Effector memory CD4-positive, alpha-beta T cell (primary cell): ENCODE data around the gene CNOT6.
"Not testable (repeated sequence)": the region's sequence is repeated elsewhere in the genome, so short reads cannot be mapped to it uniquely, and the experiment has no call there.

Experiments
- DNase-seq, 3 donors: peaks; one replicate each; pipeline ENCODE4 v3.0.0-alpha.2; 2020
- H3K27ac ChIP-seq: 2 replicates; pipeline ENCODE4 v1.7.0; 2013; ENCODE audit warnings: mild to moderate bottlenecking, low read length, moderate library complexity; ENCODE audit not compliant: insufficient read depth, poor library complexity, severe bottlenecking
- H3K27me3 ChIP-seq: replicated peaks from 2 replicates; pipeline ENCODE4 v1.7.0; 2013; ENCODE audit warnings: mild to moderate bottlenecking, low read length; ENCODE audit not compliant: insufficient read depth, control insufficient read depth, poor library complexity, severe bottlenecking
- H3K36me3 ChIP-seq: 2 replicates; pipeline ENCODE4 v1.7.0; 2013; ENCODE audit warnings: mild to moderate bottlenecking, low read length, moderate library complexity; ENCODE audit not compliant: control insufficient read depth, insufficient read depth
- H3K4me1 ChIP-seq: 2 replicates; pipeline ENCODE4 v1.7.0; 2013; ENCODE audit warnings: low read length, mild to moderate bottlenecking; ENCODE audit not compliant: control insufficient read depth, insufficient read depth, poor library complexity, severe bottlenecking
- H3K4me3 ChIP-seq: 2 replicates; pipeline ENCODE4 v1.7.0; 2013; ENCODE audit warnings: low read length, low read depth, mild to moderate bottlenecking; ENCODE audit not compliant: insufficient read depth, poor library complexity, severe bottlenecking
- H3K9me3 ChIP-seq: 2 replicates; pipeline ENCODE4 v1.7.0; 2013; ENCODE audit warnings: mild to moderate bottlenecking, low read length, moderate library complexity; ENCODE audit not compliant: control insufficient read depth

CNOT6 gene

GRCh38 chr5:180526269-180526668 is 32.1 kb downstream of the CNOT6 start:
- H3K27me3 ChIP-seq, result no peaks in the 10 kb centered on the region
- DNase-seq, result no peak
- H3K4me1 ChIP-seq, result no peaks in the 10 kb centered on the region
- H3K36me3 ChIP-seq, result peaks cover 3% of the 10 kb centered on the region
- H3K9me3 ChIP-seq, result no peaks in the 10 kb centered on the region
- no peak overlapping the region for H3K27ac ChIP-seq
- H3K4me3 ChIP-seq, result no peak overlapping the region

- DNase-seq, result no peak
- Histone ChIP-seq H3K27ac (no peak overlapping the region), H3K36me3 (peaks cover 3% of the 10 kb centered on the region), H3K4me1 (no peaks in the 10 kb centered on the region), H3K4me3 (no peak overlapping the region), H3K27me3 (no peaks in the 10 kb centered on the region), H3K9me3 (no peaks in the 10 kb centered on the region)
Measured at GRCh38 chr5:180527659-180528058, 33.5 kb downstream of the CNOT6 start.

- not testable (repeated sequence) for H3K9me3 ChIP-seq, H3K4me1 ChIP-seq, H3K36me3 ChIP-seq, DNase-seq, H3K27ac ChIP-seq, H3K27me3 ChIP-seq, H3K4me3 ChIP-seq
Measured at GRCh38 chr5:180531036-180531585, 36.9 kb downstream of the CNOT6 start.

DNA sequence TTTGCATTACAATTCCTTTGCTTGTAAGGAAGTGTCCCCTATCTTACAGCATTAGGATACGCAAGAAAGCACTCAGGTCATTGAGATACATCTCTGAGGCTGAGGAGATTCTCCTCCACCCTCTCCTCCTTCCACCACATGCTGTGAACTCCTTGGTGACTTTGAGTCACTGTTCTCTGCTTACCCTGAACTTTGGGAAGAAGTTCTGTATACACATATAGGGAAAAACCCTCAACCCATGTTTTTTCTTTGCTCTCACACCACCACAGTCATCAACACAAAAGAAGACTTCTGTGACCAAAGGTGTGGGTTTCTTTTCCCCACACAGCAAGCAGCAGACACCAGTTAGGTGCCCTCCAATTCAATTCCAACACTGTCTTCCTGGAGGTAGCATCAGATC is 38.1 kb downstream of the CNOT6 start:
- H3K27ac ChIP-seq, result no peak overlapping the region
- H3K4me1 ChIP-seq, result no peaks in the 10 kb centered on the region
- DNase-seq, result no peak
- H3K4me3 ChIP-seq, result no peak overlapping the region
- no peaks in the 10 kb centered on the region for H3K27me3 ChIP-seq
- peaks cover 3% of the 10 kb centered on the region for H3K36me3 ChIP-seq
- H3K9me3 ChIP-seq, result no peaks in the 10 kb centered on the region

DNA sequence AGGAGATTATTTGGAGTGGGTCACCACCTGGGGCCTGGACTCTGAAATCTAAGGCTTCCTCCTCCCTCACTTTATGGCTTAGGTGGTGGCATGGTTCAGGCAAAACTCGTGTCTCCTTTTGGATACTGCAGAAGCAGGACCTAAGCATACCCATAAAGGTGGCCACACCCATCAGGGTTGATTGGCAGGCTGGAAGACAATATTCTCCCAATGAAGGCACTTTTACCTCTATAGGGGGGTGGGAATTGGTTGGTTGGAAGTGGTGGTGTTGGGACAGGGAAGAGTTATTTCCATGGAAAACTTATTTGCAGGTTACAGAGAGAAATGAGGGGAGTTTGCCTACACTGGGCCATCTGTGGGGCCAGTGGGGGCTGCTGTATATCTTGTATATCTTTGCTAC is 39.7 kb downstream of the CNOT6 start:
- Histone ChIP-seq H3K9me3 (no peaks in the 10 kb centered on the region), H3K36me3 (no peaks in the 10 kb centered on the region), H3K4me3 (no peak overlapping the region), H3K27ac (no peak overlapping the region), H3K4me1 (no peaks in the 10 kb centered on the region), H3K27me3 (no peaks in the 10 kb centered on the region)
- DNase-seq, result no peak

DNA sequence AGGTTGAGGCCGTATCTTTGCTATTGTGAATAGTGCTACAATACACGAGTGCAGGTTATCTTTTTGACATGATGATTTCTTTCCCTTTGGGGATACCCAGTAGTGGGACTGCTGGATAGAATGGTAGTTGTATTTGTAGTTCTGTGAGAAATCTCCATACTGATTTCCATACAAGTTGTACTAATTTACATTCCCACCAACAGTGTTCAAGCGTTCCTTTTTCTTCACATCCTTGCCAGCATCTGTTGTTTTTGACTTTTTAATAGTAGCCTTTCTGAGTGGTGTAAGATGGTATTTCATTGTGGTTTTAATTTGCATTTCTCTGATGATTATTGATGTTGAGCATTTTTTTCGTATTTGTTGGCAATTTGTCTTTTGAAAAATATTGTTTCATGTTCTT is 41.4 kb downstream of the CNOT6 start:
- no peak for DNase-seq
- Histone ChIP-seq H3K4me1 (no peaks in the 10 kb centered on the region), H3K9me3 (no peaks in the 10 kb centered on the region), H3K27ac (no peak overlapping the region), H3K27me3 (no peaks in the 10 kb centered on the region), H3K4me3 (no peak overlapping the region), H3K36me3 (no peaks in the 10 kb centered on the region)

- Histone ChIP-seq H3K36me3 (peaks cover 7% of the 10 kb centered on the region), H3K4me1 (no peaks in the 10 kb centered on the region), H3K27me3 (no peaks in the 10 kb centered on the region), H3K9me3 (no peaks in the 10 kb centered on the region), H3K27ac (no peak overlapping the region), H3K4me3 (no peak overlapping the region)
- DNase-seq, result no peak
Measured at GRCh38 chr5:180540050-180540694, 46.0 kb downstream of the CNOT6 start.

- Histone ChIP-seq H3K4me3 (no peak overlapping the region), H3K27me3 (no peaks in the 10 kb centered on the region), H3K27ac (no peak overlapping the region), H3K9me3 (no peaks in the 10 kb centered on the region), H3K36me3 (peaks cover 11% of the 10 kb centered on the region), H3K4me1 (no peaks in the 10 kb centered on the region)
- DNase-seq, result no peak
Measured at GRCh38 chr5:180541710-180542109, 47.5 kb downstream of the CNOT6 start.

- DNase-seq, result no peak
- Histone ChIP-seq H3K4me3 (no peak overlapping the region), H3K36me3 (peaks cover 17% of the 10 kb centered on the region), H3K9me3 (no peaks in the 10 kb centered on the region), H3K27me3 (no peaks in the 10 kb centered on the region), H3K4me1 (no peaks in the 10 kb centered on the region), H3K27ac (no peak overlapping the region)
Measured at GRCh38 chr5:180545248-180545647, 51.1 kb downstream of the CNOT6 start.

GRCh38 chr5:180548563-180548962 is 54.4 kb downstream of the CNOT6 start:
- Histone ChIP-seq H3K4me1 (no peaks in the 10 kb centered on the region), H3K36me3 (peaks cover 16% of the 10 kb centered on the region), H3K27ac (no peak overlapping the region), H3K9me3 (no peaks in the 10 kb centered on the region), H3K4me3 (no peak overlapping the region), H3K27me3 (no peaks in the 10 kb centered on the region)
- no peak for DNase-seq
